ENCODE data around the gene LSR. TPM values are rescaled to one million over a fixed set of nuclear protein-coding genes. Genes with fewer than 3 reads are reported as not detected.

LSR gene
- total RNA-seq, 1 donor from 2014 or later, result 11.3 TPM

DNA sequence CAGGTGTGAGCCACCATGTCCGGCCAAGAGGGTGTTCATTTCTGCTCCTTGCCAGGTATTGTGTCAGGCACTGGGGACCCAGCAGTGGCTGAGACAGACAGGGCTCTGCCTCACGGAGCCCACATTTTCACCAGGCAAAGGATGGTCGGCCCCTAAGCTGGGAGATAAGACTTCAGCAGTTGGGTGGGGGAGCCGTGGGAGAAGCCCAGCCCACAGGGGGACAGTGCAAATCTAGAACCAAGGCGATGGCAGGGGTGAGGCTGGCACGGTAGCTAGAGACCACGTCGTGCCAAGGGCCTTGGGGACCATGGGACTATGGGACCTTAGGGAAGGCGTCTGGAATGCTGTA, 8.3 kb downstream of the LSR start:
- H3K27me3 ChIP-seq (ENCODE audit: control insufficient read depth, insufficient read depth, low read length), result no peaks in the 10 kb centered on the region
- peaks cover 31% of the 10 kb centered on the region for H3K36me3 ChIP-seq (ENCODE audit: control insufficient read depth, insufficient read depth, low read length)
- no peak overlapping the region for H3K4me3 ChIP-seq (ENCODE audit: low read depth, low read length)
- FAIRE-seq (no peak), DNase-seq (ENCODE audit: low read depth) (no peak)
- TF ChIP-seq CTCF (IDR thresholded peaks at IDR 0.05; ENCODE audit: insufficient read depth, low read length, severe bottlenecking), result no peak

DNA sequence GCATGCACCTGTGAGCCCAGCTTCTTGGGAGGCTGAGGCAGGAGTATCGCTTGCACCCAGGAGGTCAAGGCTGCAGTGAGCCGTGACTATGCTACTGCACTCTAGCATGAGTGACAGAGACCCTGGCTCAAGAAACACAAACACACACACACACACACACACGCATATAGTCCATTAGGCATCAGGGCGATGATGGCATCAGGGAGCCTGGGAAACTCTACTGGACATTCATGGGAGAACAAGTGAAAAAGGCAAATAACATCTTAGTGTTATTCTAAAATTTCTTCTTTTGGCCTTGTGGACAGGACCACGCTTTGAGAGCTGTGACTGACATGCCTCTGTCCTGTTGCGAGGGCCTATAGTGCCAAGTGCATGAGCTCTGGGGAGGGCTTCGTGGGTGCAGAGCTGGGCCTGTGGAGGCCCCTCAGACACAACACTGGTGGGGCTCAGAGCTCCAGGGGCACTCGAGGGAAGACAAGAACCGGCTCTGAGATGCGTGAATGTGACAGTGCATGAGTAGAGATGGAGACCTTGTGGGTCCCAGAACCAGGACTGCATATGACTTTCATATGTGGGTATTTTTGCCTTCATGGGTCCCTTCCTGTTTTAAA, 12.0 kb downstream of the LSR start:
- Histone ChIP-seq H3K36me3 (ENCODE audit: control insufficient read depth, insufficient read depth, low read length) (peaks cover 18% of the 10 kb centered on the region), H3K27me3 (ENCODE audit: control insufficient read depth, insufficient read depth, low read length) (no peaks in the 10 kb centered on the region), H3K4me3 (ENCODE audit: low read depth, low read length) (no peak overlapping the region)
- FAIRE-seq (no peak), DNase-seq (ENCODE audit: low read depth) (no peak)
- no peak for TF ChIP-seq CTCF (IDR thresholded peaks at IDR 0.05; ENCODE audit: insufficient read depth, low read length, severe bottlenecking)

- no peaks in the 10 kb centered on the region for H3K27me3 ChIP-seq (ENCODE audit: control insufficient read depth, insufficient read depth, low read length)
- DNase-seq (ENCODE audit: low read depth), result no peak
- peaks cover 21% of the 10 kb centered on the region for H3K36me3 ChIP-seq (ENCODE audit: control insufficient read depth, insufficient read depth, low read length)
- no peak for FAIRE-seq
- no peak overlapping the region for H3K4me3 ChIP-seq (ENCODE audit: low read depth, low read length)
- no peak for TF ChIP-seq CTCF (IDR thresholded peaks at IDR 0.05; ENCODE audit: insufficient read depth, low read length, severe bottlenecking)
These were observed 12.7 kb downstream of the LSR start for GRCh38 chr19:35261356-35262100.

DNA sequence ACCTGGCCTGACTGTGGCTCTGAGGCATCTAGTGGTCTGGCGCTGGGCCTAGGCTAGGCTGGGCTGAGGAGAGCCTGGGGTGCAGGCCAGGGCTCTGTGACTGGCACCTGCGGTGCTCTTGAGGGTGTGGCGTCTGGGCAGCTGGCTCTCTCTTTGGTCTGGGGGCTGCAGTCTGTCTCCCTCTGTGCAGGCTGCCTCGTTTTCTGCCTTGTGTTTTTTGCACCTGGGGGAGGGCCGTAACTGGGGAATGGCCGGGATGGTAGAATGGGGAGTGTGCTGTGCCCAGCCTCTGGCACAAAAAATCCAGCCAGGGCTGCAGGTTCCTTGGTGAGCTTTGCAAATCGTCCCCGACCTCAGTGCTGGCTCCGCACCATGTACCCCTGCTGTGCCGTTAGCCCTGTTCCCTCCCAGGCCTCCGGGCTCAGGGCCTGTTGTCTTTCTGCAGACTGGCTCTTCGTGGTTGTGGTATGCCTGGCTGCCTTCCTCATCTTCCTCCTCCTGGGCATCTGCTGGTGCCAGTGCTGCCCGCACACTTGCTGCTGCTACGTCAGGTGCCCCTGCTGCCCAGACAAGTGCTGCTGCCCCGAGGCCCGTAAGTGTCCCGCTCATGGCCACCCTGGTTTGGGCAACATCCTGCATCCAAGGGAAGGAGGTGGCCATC, 13.4 kb downstream of the LSR start:
- no peak for FAIRE-seq
- no peaks in the 10 kb centered on the region for H3K27me3 ChIP-seq (ENCODE audit: control insufficient read depth, insufficient read depth, low read length)
- DNase-seq (ENCODE audit: low read depth), result no peak
- TF ChIP-seq CTCF (IDR thresholded peaks at IDR 0.05; ENCODE audit: insufficient read depth, low read length, severe bottlenecking), result no peak
- no peak overlapping the region for H3K4me3 ChIP-seq (ENCODE audit: low read depth, low read length)
- H3K36me3 ChIP-seq (ENCODE audit: control insufficient read depth, insufficient read depth, low read length), result peaks cover 24% of the 10 kb centered on the region

- DNase-seq (ENCODE audit: low read depth) (no peak), FAIRE-seq (peak; percentile 64)
- H3K4me3 ChIP-seq (ENCODE audit: low read depth, low read length), result no peak overlapping the region
- no peak for TF ChIP-seq CTCF (IDR thresholded peaks at IDR 0.05; ENCODE audit: insufficient read depth, low read length, severe bottlenecking)
- H3K27me3 ChIP-seq (ENCODE audit: control insufficient read depth, insufficient read depth, low read length), result no peaks in the 10 kb centered on the region
- H3K36me3 ChIP-seq (ENCODE audit: control insufficient read depth, insufficient read depth, low read length), result peaks cover 20% of the 10 kb centered on the region
These were observed 15.7 kb downstream of the LSR start for GRCh38 chr19:35264268-35265125.
